HepG2 (cell line): ENCODE results near the gene SLC29A1. TPM values are rescaled to one million over a fixed set of nuclear protein-coding genes. Genes with fewer than 3 reads are reported as not detected.

Experiments used
- BORCS8-MEF2B ChIP-seq: sonication (generic); formaldehyde crosslinking; IDR thresholded peaks from 2 replicates; pipeline ENCODE4 v1.8.0; 2022; ENCODE audit warnings: mild to moderate bottlenecking, missing genetic modification reagents
- DR1 ChIP-seq: sonication (generic); formaldehyde crosslinking; IDR thresholded peaks from 2 replicates; pipeline ENCODE4 v1.8.0; 2021; ENCODE audit warnings: mild to moderate bottlenecking, missing genetic modification reagents, inconsistent platforms
- EP300 ChIP-seq, 3 experiments: sonication (generic) in 1 of 3; formaldehyde crosslinking in 1 of 3; IDR thresholded peaks; 2 replicates each; pipeline versions ENCODE4 v1.5.1 to v1.6.1; 2011 to 2020; ENCODE audit warnings: low read depth in 2 of 3, low read length in 2 of 3, borderline replicate concordance in 1 of 3, improper control_type of control experiment in 1 of 3, mild to moderate bottlenecking in 1 of 3, missing genetic modification reagents in 1 of 3, moderate library complexity in 1 of 3
- GATA4 ChIP-seq: sonication (generic); IDR thresholded peaks from 2 replicates; pipeline ENCODE4 v1.6.1; 2016; ENCODE audit warnings: antibody characterized with exemption, low read depth, borderline replicate concordance
- GZF1 ChIP-seq: sonication (generic); formaldehyde crosslinking; IDR thresholded peaks from 2 replicates; pipeline ENCODE4 v1.5.1; 2020; ENCODE audit warnings: mild to moderate bottlenecking, missing genetic modification reagents
- ISL2 ChIP-seq: sonication (generic); formaldehyde crosslinking; IDR thresholded peaks from 2 replicates; pipeline ENCODE4 v1.5.0; 2020; ENCODE audit warnings: missing genetic modification reagents
- LBX2 ChIP-seq: sonication (generic); formaldehyde crosslinking; IDR thresholded peaks from 2 replicates; pipeline ENCODE4 v1.5.0; 2020; ENCODE audit warnings: missing genetic modification reagents, mild to moderate bottlenecking, borderline replicate concordance
- MLX ChIP-seq: IDR thresholded peaks from 2 replicates; pipeline ENCODE4 v1.6.1; 2016
- MLXIP ChIP-seq: sonication (generic); formaldehyde crosslinking; IDR thresholded peaks from 2 replicates; pipeline ENCODE4 v1.9.0; 2021; ENCODE audit warnings: missing genetic modification reagents, borderline replicate concordance
- RAD21 ChIP-seq: fragments of 450-650 bp; formaldehyde crosslinking; IDR thresholded peaks from 2 replicates; pipeline ENCODE4 v1.5.0; 2020; ENCODE audit warnings: mild to moderate bottlenecking
- STAG1 ChIP-seq: sonication (generic); formaldehyde crosslinking; IDR thresholded peaks from 2 replicates; pipeline ENCODE4 v1.4.0; 2020; ENCODE audit warnings: missing genetic modification reagents
- ZNF280B ChIP-seq: sonication (generic); formaldehyde crosslinking; IDR thresholded peaks from 2 replicates; pipeline ENCODE4 v1.5.0; 2020; ENCODE audit warnings: missing genetic modification reagents, mild to moderate bottlenecking, borderline replicate concordance
- ZNF30 ChIP-seq: sonication (generic); formaldehyde crosslinking; IDR thresholded peaks from 2 replicates; pipeline ENCODE4 v1.5.0; 2020; ENCODE audit warnings: mild to moderate bottlenecking, missing genetic modification reagents
- ZNF383 ChIP-seq: sonication (generic); formaldehyde crosslinking; IDR thresholded peaks from 2 replicates; pipeline ENCODE4 v1.4.0; 2020; ENCODE audit warnings: missing genetic modification reagents, mild to moderate bottlenecking, borderline replicate concordance
- ZNF574 ChIP-seq: sonication (generic); formaldehyde crosslinking; IDR thresholded peaks from 2 replicates; pipeline ENCODE4 v1.4.0; 2020; ENCODE audit warnings: missing genetic modification reagents
- ZNF766 ChIP-seq: sonication (generic); formaldehyde crosslinking; IDR thresholded peaks from 2 replicates; pipeline ENCODE4 v1.5.0; 2020; ENCODE audit warnings: missing genetic modification reagents, borderline replicate concordance
- ZNF883 ChIP-seq: sonication (generic); formaldehyde crosslinking; IDR thresholded peaks from 2 replicates; pipeline ENCODE4 v1.5.1; 2020; ENCODE audit warnings: mild to moderate bottlenecking, missing genetic modification reagents; ENCODE audit errors: not compliant biosample characterization
- polyA plus RNA-seq, 8 experiments: library from polyadenylated mRNA; depleted of rRNA in 3 of 8; stranded (reverse) in 7 of 8; unstranded in 1 of 8; fragments of >200 nt; fragmentation: Illumina TruSeq in 4 of 8; extraction: Trizol in 4 of 8; gene quantifications; 2 replicates each; pipeline versions ENCODE4 v1.2.1 to v1.2.3, GENCODE V29; 2011 to 2016; ENCODE audit warnings: low read depth in 4 of 8, missing spikeins in 1 of 8, mixed read lengths in 1 of 8; ENCODE audit not compliant: insufficient read depth in 1 of 8
- total RNA-seq, 5 experiments: library from RNA; depleted of rRNA; stranded (reverse); fragments of >200 nt; fragmentation: Illumina TruSeq; extraction: Trizol; gene quantifications; 2 replicates each; pipeline ENCODE4 v1.2.3, GENCODE V29; 2016; ENCODE audit warnings: low read depth in 1 of 5

The SLC29A1 gene
- total and polyA plus RNA-seq, 2 of the 13 experiments (the other 11 are each of a cell fraction or from before 2014, with no cell fraction given), result 43.2 to 106 TPM

GRCh38 chr6:44268095-44268628, 44.8 kb downstream of the SLC29A1 start (continued):
- TF ChIP-seq ISL2 (CRISPR knock-in tag) (0 out of 2 replicates have a peak, but pooled peaks have one; percentile 19), STAG1 (peak; percentile 93), GZF1 (CRISPR knock-in tag) (no peak), GATA4 (no peak), MLXIP (no peak), ZNF383 (CRISPR knock-in tag) (no peak), BORCS8-MEF2B (no peak), DR1 (CRISPR knock-in tag) (no peak), ZNF766 (CRISPR knock-in tag) (no peak), ZNF280B (no peak), MLX (CRISPR knock-in tag) (no peak), ZNF883 (CRISPR knock-in tag) (no peak), ZNF30 (CRISPR knock-in tag) (no peak), RAD21 (CRISPR knock-in tag) (peak; percentile 90), EP300 (IDR thresholded peaks at IDR 0.05; ENCODE audit: low read depth in 2 of 2, low read length in 2 of 2) (0 out of 4 replicates have a peak, but pooled peaks of 1 of the 2 experiments have one; percentile 18), EP300 (CRISPR knock-in tag; IDR thresholded peaks at IDR 0.05; ENCODE audit: borderline replicate concordance) (no peak), LBX2 (no peak), ZNF574 (CRISPR knock-in tag) (peak; percentile 60; the same call in 1 of the 2 replicates)
